ENCODE results near the gene ZXDB. TPM values are rescaled to one million over a fixed set of nuclear protein-coding genes. Genes with fewer than 3 reads are reported as not detected.
"Not testable (repeated sequence)": the region's sequence is repeated elsewhere in the genome, so short reads cannot be mapped to it uniquely, and the experiment has no call there.

ZXDB gene
- 10 to 100 TPM; 10.2 to 12.1 (median 10.9) TPM for polyA plus RNA-seq (ENCODE audit: insufficient read length in 4 of 4)

DNA sequence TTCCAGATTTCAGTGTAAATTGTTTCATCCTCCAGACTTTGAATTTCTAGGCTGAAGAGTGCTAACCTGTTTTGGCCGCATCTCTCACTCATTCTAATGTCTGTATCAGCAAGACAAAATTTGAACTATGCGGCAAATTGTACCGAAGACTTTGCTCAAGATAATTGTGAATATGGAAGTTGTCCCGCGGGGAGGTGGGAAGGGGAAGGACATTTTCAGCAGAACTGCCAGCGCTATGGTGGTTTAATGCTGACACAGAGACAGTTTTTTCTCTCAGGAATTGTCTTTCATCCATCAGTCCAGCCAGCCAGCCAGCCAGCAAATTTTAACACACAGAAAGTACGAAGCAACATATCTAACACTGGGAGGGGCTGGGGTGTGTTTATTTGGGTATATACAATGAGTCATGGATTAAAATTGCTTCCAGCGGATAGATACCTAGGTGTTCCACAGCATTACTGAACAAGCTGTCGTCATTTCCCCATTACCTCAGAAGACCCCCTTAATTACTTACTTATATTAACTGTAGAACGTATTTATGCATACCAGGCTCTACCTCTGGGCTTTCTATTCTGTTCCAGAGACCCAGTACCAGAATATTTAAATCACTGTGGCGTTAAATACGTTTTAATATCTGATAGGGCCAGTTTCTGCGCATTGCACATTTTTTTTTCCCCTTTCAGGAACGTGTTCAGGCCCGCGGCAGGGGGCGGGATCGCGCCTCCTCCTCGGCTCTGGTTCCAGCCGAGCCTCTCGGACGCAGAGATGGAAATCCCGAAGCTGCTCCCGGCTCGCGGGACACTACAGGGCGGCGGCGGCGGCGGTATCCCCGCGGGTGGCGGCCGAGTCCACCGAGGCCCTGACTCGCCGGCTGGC is at the start of gene ZXDB:
ZXDB (plus strand) TSS at position 728 of the 876 bp plus-strand sequence; CDS start at position 766, 38 bp downstream.
- DNase-seq (ENCODE audit: low read depth in 4 of 4, low spot score in 3 of 4), result not testable (repeated sequence)

DNA sequence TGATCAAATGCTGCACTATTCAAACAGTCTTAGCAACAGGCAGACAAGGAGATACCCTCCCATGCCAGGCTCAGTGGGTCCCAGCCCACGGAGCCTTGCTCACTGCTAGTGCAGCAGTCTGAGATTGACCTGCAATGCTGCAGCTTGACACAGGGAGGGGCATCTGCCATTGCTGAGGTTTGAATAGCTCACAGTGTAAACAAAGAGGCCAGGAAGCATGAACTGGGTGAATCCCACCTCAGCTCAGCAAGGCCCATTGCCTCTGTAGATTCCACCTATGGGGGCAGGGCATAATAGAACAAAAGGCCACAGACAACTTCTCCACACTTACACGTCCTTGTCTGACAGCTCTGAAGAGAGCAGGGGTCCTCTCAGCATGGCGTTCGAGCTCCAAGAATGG is 26.6 kb upstream of the ZXDB start:
- no peak for DNase-seq (ENCODE audit: low read depth in 4 of 4, low spot score in 3 of 4)

DNA sequence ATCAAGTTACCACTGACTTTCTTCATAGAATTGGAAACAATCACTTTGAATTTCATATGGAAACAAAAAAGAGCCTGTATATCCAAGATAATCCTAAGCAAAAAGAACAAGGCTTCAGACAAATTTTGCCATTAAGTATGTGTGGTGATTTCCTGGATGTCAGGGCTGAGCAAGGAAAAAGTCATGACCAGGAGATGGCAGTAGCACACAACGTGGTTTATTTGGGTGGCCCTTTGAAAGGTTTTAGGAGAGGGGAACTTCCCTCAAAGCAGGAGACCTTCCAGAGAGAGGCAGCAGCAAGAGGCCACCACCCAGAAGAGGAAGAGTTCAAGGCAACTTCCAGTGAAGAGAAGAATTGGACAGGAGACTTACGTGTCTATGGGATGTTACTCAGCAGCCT is 18.1 kb upstream of the ZXDB start:
- no peak for DNase-seq (ENCODE audit: low read depth in 4 of 4, low spot score in 3 of 4)

DNA sequence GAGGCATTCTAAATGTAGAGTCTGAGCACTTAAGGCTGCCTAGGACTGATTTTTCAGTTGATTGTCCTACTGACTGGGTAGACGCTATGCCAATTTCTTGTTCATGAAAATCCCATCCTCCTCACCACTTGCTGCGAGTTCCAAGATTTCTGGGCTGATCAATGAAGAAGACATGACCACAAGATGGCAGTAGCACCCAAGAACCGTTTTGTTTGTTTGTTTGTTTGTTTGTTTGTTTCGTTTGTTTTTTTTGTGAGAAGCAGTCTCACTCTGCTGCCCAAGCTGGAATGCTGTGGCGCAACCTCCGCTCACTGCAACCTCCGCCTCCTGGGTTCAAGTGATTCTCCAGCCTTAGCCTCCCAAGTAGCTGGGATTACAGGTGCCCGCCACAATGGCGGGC is 8.9 kb upstream of the ZXDB start:
- DNase-seq (ENCODE audit: low read depth in 4 of 4, low spot score in 3 of 4), result not testable (repeated sequence)

DNA sequence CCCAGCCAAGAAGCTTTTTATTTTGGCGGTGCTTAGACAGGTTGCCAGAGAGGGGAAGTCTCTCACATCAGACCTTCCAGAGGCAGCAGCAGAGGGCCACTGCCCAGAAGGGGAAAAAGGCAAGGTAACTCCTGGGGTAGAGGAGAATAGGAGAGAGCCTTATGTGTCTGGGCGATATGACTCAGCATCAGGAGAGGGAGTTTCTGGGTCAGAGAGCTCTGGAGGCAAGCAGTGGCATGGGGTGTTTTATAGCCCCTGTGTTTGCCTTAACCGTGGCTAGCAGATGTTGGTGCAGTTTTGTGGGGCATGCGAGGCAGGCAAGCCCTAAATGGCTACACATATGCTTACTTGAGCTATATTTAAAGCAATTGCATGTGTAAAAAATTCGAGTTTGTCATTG is 8.3 kb upstream of the ZXDB start:
- DNase-seq (ENCODE audit: low read depth in 4 of 4, low spot score in 3 of 4), result no peak

DNA sequence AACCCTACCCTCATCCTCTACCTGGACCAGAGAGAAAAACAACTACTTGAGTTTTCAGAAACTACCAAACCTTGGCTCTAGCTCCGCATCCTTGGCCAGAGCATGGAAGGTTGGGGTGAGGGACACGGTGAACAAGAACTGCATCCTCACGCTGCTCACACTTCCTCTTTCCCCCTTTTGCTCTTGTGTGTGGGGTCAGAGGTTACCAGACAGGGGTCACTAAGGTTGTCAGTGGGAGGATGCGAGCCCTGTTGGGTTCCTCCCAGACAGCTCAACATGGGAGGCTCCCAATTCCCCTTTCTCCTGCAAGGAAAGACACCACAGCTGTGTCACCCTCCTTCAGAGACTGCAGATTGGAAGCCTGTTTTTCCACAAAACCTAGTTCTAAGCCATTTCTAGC is 5.5 kb upstream of the ZXDB start:
- no peak for DNase-seq (ENCODE audit: low read depth in 4 of 4, low spot score in 3 of 4)

DNA sequence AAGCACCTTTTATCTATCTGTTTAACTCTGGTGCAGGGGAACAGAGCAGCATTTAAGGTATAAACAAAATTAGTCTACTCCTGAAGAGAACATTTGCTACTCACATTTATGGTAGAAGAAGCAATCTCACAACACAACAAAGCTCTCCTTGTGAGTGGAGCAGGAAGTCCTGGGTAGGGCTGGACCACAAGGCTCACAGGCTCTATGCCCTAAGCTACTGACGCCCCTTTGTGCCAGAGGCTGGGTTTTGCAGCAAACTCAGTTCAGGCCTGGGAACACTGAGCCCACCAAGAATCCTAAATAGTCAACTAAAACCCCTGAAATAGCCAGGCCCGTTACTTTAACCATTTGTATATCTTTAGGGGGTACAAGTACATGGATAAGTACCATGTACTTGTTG is 4.7 kb upstream of the ZXDB start:
- DNase-seq (ENCODE audit: low read depth in 4 of 4, low spot score in 3 of 4), result no peak

DNA sequence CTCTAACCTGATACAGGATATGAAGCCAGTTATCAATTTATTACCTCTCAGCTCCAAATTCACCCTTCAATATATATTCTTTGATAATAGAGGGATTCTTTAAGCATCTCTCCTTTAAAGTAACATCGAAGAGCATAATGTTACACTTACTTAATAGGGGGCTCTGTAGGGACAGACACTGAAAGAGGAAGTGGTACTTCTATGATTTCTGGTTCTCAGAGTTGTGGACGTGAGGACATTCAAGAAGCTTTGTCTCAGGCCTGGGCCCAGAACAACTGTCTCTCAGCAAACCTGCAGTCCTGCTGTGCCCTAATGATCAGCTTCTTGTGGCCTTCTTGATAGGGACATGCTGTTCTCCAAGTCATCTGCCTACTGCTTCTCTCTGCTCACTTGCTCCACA is 4.2 kb upstream of the ZXDB start:
- DNase-seq (ENCODE audit: low read depth in 4 of 4, low spot score in 3 of 4), result no peak

DNA sequence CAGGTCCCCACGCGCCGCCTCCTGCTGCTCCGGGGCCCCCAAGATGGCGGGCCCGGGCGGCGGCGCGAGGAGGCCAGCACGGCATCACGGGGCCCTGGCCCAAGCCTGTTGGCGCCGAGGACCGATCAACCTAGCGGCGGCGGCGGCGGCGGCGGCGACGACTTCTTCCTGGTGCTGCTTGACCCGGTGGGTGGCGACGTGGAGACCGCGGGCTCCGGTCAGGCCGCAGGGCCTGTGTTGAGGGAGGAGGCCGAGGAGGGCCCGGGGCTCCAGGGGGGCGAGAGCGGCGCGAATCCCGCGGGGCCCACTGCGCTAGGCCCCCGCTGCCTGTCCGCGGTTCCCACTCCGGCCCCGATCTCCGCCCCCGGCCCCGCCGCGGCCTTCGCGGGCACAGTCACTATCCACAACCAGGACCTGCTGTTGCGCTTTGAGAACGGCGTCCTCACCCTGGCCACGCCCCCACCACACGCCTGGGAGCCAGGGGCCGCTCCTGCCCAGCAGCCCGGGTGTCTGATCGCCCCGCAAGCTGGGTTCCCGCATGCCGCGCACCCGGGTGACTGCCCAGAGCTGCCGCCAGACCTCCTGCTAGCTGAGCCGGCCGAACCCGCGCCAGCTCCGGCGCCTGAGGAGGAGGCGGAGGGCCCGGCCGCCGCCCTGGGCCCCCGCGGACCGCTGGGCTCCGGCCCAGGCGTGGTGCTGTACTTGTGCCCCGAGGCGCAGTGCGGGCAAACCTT is 516 bp downstream of the ZXDB start:
- not testable (repeated sequence) for DNase-seq (ENCODE audit: low read depth in 4 of 4, low spot score in 3 of 4)

DNA sequence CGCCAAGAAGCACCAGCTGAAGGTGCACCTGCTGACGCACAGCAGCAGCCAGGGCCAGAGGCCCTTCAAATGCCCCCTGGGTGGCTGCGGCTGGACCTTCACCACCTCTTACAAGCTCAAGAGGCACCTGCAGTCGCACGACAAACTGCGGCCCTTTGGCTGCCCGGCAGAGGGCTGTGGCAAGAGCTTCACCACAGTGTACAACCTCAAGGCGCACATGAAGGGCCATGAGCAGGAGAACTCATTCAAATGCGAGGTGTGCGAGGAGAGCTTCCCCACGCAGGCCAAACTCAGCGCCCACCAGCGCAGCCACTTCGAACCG is 1.0 kb downstream of the ZXDB start:
- DNase-seq (ENCODE audit: low read depth in 4 of 4, low spot score in 3 of 4), result not testable (repeated sequence)

DNA sequence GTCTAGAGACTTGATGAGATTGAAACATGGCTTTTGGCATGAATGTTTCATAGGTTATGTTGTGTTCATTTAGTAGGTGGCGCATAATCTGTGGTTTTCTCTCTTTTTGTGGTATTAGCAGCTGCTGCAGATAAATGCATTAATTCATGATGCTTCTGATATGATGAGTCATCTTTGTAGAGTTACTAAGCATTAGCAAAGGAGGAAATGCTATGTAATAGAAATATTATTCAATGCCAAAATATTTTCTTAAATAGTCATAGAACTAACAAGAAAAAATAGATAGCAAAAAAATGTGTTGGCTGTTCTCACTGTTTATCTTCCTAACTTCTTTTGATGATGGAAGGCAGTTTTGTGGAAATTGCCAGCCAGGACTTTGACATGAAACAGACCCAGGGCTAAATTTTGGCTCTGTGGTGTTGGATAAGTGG is 3.6 kb downstream of the ZXDB start:
- no peak for DNase-seq (ENCODE audit: low read depth in 4 of 4, low spot score in 3 of 4)

DNA sequence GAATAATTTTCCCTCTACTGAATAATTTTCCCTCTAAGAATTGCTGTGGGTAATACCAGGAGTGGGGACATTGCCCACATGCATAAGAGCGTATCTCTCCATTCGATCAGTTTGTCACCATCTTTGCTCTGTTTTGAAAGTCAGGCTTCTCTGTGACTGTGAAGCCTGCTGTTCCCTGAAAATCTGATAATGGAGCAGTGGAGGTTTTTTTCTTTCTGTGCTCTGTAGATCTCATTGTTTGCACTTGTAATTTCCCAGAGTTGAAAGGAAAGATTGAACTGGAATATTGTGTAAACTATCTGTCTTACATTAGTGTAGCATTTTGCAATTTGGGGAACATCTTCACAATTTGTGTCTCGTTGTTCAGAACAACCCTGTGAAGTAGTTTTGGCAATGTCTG is 4.3 kb downstream of the ZXDB start:
- no peak for DNase-seq (ENCODE audit: low read depth in 4 of 4, low spot score in 3 of 4)

DNA sequence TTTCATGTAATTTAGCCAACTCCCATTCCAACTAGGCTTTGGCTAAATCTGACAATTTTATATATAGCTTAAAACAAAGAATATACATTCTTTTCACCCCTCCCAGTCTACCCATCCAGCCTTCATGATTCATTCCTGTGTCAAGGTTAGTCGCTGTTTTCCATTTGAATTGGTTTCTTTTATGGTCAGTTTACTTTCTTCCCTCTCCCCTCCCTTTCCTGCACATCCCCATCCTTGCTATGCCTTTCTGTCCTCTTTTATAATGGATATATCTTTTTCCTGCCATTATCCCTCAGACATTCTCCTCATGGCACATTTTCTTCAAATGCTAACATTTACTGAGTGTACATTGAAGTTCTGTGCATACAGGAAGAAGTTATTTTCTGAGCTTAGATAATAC is 4.7 kb downstream of the ZXDB start:
- no peak for DNase-seq (ENCODE audit: low read depth in 4 of 4, low spot score in 3 of 4)

DNA sequence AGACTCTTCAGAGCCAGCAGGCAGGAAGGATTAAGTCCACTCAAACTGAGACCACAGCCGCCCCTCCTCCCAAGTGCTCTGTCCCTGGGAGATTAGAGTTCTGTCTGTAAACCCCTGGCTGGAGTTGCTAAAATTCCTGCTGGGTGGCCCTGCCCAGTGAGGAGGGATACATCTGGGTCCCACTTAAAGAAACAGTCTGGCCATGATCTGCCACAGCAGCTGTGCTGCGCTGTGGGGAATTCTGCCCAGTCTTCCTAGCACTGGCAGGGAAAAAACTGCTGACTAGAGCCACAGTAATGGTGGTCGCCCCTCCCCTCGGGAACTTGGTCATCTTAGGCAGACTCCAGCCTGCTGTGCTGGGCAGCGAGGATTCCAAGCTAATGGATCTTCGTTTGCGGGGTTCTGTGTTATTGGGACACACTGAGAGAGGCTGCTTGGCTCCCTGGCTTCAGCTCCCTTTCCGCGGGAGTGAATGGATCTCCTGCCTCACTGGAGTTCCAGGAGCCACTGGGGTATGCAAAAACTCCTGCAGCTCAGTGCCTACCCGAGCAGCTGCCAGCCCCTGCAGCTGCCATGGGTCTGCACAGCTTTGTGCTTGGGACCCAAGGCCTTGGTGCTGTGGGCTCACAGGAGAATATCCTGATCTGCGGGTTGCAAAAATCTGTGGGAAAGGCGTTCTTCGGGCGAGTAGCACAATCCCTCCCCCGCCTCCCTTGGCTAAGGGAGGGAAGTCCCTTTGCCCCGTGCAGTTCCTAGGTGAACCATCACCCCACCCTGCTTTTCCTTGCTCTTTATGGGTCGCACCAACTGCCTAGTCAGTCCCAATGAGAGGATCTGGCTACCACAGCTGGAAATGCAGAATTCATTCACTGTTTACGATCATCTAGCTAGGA is 15.7 kb downstream of the ZXDB start:
- DNase-seq (ENCODE audit: low read depth in 4 of 4, low spot score in 3 of 4), result no peak

DNA sequence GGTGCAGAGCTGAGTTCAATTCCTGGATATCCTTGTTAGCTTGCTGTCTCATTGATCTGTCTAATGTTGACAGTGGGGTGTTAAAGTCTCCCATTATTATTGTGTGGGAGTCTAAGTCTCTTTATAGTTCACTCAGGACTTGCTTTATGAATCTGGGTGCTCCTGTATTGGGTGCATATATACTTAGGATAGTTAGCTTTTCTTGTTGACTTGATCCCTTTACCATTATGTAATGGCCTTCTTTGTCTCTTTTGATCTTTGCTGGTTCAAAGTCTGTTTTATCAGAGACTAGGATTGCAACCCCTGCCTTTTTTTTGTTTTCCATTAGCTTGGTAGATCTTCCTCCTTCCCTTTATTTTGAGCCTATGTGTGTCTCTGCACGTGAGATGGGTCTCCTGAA is 21.5 kb downstream of the ZXDB start:
- not testable (repeated sequence) for DNase-seq (ENCODE audit: low read depth in 4 of 4, low spot score in 3 of 4)

DNA sequence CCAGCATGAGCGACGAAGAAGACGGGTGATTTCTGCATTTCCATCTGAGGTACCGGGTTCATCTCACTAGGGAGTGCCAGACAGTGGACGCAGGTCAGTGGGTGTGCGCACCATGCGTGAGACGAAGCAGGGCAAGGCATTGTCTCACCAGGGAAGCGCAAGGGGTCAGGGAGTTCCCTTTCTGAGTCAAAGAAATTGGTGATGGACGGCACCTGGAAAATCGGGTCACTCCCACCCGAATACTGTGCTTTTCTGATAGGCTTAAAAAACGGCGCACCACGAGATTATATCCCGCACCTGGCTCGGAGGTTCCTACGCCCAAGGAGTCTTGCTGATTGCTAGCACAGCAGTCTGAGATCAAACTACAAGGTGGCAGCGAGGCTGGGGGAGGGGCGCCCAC is 37.6 kb downstream of the ZXDB start:
- DNase-seq (ENCODE audit: low read depth in 4 of 4, low spot score in 3 of 4), result not testable (repeated sequence)

DNA sequence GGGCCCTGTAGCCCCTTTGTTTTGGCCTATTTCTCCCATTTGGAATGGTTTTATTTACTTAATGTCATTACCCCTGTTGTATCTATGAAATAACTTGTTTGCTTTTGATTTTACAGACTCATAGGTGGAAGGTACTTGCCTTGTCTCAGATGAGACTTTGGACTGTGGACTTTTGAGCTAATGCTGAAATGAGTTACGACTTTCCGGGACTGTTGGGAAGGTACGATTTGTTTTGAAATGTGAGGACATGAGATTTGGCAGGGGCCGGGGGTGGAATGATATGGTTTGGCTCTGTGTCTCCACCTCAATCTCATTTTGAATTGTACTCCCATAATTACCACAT is 48.8 kb downstream of the ZXDB start:
- DNase-seq (ENCODE audit: low read depth in 4 of 4, low spot score in 3 of 4), result no peak

DNA sequence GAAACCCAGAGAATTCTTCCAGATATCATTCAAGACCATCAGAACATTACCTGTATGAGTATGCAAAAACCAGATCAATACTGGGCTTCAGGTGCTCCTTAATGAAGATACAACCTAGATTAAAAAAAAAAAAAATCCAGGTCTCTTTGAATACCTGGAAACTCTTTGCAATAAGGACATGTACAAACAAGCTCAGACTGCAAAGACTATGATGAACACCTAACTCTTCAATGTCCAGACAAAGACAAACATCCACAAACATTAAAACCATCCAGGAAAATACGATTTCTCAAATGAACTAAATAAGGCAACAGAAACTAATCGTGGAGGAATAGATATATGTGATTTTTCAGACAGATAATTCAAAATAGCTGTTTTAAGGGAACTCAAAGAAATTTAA is 49.5 kb downstream of the ZXDB start:
- DNase-seq (ENCODE audit: low read depth in 4 of 4, low spot score in 3 of 4), result no peak

DNA sequence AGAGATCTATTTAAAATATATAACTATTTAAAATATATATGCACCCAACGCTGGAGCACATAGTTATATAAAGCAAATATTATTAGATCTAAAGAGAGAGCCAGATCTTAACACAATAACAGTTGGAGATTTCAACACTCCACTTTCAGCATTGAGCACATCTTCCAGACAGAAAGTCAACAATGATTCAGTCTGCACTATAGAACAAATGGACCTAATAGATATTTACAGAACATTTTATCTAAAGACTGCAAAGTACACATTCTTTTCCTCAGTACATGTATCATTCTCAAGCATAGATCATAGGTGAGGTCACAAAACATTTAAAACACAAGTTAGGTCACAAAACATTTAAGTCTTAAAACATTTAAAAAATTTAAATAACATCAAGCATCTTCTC is 51.9 kb downstream of the ZXDB start:
- no peak for DNase-seq (ENCODE audit: low read depth in 4 of 4, low spot score in 3 of 4)

DNA sequence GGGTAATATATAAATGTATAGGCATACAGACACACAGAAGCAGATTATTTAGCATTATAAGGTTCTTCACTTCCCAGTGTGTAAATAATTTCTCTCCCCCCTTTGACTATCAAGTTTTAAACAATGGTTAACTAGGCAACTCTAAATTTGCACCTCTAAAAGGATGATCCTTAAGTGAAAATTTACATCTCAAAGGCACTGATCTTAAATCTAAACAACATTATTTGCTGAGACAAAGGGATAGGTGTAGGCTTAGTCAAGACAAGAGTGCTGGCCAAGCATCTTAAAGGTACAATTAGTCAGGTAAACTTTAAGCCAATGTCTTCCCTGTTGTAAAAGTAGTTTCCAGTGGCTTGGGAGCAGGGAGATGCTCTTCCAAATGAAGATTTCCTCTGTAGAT is 55.2 kb downstream of the ZXDB start:
- no peak for DNase-seq (ENCODE audit: low read depth in 4 of 4, low spot score in 3 of 4)

Measured in left renal pelvis (tissue), 4 donors.